Brain pericyte (primary cell): ENCODE results near the gene FARP1.

Source experiments
- DNase-seq: peaks from one replicate; pipeline ENCODE4 v3.0.0-alpha.2; 2012; ENCODE audit warnings: low read depth, low spot score

Gene FARP1

GRCh38 chr13:98133946-98134345 lies 8.9 kb upstream of the FARP1 start:
- no peak for DNase-seq

DNA sequence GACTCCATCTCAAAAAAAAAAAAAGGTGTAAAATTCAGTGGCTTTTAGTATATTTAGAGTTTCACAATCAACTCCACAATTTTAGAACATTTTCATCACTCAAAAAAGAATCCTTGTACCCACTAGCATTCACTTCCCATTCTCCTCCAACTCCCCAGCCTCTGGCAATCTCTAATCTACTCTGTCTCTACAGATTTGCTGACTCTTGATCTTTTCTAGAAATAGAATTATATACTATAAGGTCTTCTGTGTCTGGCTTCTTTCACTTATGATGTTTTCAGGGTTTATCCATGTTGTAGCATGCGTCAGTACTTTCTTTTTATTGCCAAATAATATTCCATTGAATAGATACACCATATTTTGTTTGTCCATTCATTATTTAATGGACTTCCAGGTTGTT lies 8.0 kb upstream of the FARP1 start:
- DNase-seq: no peak

DNA sequence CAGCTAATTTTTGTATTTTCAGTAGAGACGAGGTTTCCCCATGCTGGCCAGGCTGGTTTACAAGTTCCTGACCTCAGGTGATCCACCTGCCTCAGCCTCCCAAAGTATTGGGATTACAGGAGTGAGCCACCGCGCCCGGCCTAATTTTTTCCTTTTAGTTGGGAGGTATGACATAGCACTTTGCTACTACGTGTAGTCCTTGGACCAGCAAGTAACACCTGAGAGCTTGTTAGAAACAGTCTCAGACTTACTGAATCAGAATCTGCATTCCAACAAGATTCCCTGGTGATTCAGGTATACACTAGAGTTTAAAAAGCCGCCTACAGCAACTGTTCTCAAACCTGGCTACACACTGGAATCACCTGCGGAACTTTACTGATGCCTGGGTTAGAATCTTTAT lies 1.8 kb upstream of the FARP1 start:
- no peak for DNase-seq

DNA sequence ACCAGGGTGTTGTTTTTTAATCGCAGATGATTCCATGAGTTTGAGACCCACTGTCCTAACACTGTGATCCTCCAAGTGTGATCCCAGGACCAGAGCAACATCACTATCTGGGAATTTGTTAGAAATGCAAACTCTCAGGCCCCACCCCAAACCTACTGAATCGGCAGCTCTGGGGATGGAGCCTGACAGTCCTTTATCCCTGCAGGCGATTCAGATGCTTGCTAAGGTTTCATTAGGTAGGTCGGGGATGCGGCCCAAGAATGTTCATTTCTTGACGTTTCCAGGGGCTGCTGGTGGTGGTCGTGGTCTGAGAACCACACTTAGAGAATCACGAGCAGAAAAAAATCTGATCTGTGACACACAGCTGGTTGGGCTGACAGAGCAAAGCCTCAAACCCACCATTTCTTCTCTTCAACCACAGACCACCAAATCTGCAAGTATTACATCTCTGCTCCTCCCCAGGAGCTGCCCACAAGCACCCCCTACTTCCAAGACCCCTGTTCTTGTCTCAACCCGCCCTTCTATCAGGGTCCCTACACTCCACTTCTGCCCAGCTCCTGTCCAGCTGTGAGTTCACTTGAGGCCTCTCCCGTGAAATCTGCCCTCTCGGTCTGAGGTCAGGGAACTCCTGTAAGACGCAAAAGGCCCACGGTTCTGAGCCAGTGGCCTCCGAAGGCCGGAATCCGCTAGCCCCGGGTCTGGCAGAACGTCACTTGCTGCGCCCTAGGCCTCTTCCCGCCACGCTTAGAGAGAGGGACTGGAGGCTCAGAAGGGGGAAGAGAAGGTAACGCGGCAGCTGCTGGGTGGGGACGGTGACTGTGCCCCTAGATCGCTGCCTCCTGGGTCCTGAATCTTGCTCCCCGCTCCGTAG lies 1.1 kb upstream of the FARP1 start:
- no peak for DNase-seq

DNA sequence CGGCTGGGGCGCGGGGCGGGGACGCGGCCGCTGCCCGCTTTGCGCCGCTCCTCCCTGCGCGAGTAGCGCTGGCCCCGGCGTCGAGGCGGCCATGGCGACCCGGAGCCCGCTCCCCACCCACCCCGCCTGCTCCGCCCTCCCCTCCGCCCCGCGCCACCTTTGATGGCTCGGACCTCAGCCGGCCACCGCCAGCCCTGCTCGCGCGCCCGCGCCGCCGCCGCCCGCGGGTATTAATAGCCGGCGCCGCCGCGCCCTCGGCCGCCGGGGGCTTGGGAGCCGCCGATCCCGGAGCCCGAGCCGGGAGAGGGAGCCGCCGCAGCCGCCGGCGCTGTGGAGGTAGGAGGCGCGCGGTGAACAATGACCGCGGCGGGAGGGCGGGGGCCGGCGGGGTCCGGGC lies 261 bp downstream of the FARP1 start:
- no peak for DNase-seq

DNA sequence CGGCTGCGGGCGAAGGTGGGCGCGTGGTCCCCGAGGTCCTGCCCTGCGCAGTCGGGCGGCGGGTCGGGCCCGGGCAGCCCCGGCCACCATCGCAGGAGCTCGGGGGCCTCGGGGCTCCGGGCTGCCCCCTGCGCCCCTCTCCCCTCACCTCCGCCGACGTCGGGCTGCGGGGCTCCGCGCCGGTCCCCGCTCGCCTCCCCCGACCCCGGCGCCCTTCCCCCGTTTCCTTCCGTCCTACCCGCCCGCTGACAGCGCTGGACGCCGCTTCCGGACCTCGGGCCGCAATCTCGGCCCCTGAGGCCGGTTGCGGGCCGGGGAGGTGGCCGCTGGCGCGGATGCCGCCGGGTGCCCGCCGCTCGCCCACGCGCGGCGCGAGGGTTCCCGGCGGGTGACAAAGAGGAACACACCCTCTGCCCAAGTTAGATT lies 720 bp downstream of the FARP1 start:
- DNase-seq: no peak

- no peak for DNase-seq
Measured at GRCh38 chr13:98144027-98144741, 1.3 kb downstream of the FARP1 start.

GRCh38 chr13:98144801-98145350 lies 2.0 kb downstream of the FARP1 start:
- DNase-seq: peak; percentile 59

- DNase-seq: no peak
Measured at GRCh38 chr13:98147521-98147920, 4.6 kb downstream of the FARP1 start.

GRCh38 chr13:98150832-98151479 lies 8.1 kb downstream of the FARP1 start:
- DNase-seq: no peak

DNA sequence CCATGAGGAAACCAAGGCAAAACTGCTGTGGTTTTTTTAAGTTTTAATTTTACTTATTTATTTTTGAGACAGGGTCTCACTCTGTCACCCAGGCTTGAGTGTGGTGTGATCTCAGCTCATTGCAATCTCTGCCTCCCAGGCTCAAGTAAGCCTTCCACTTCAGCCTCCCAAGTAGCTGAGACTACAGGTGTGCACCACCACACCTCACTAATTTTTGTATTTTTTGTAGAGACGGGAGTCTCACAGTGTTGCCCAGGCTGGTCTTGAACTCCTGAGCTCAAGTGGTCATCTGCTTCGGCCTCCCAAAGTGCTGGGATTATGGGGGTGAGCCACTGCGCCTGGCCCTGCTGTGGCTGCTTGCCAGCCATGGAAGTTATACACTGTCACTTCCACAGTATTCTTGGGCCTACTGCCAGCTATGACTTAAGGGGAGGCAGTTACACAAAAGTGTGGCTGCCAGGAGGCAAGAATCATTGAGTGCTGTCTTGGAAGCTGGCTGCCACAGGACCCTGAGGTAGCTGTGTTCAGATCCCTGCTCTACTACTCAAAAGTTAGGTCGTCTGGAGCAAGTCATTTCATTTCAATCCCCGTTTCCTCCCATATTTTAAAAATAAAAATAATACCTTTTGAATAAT lies 12.7 kb downstream of the FARP1 start:
- DNase-seq: no peak

- DNase-seq: no peak
Measured at GRCh38 chr13:98156259-98156658, 13.4 kb downstream of the FARP1 start.

GRCh38 chr13:98157188-98157587 lies 14.3 kb downstream of the FARP1 start:
- DNase-seq: no peak

DNA sequence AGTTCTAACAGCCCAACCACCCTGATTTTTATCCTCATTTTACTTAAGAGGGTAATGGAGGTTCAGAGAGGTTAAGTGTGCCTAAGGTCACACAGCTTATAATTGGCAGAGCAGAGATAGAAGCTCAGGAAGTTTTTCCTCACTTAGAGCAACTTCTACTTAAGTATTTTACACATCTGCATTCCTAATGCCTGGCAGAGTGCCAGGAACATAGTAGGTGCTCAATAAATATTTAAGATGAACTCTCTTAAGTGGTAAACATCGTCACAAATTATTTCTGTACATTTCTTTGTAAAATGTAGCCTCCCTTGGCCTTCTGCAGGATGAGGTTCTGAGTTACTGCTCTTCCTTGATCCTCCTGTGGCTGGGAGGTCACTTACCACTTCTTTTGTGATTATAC lies 14.7 kb downstream of the FARP1 start:
- DNase-seq: no peak

GRCh38 chr13:98158172-98158899 lies 15.4 kb downstream of the FARP1 start:
- no peak for DNase-seq

- DNase-seq: no peak
Measured at GRCh38 chr13:98162935-98163334, 20.0 kb downstream of the FARP1 start.

DNA sequence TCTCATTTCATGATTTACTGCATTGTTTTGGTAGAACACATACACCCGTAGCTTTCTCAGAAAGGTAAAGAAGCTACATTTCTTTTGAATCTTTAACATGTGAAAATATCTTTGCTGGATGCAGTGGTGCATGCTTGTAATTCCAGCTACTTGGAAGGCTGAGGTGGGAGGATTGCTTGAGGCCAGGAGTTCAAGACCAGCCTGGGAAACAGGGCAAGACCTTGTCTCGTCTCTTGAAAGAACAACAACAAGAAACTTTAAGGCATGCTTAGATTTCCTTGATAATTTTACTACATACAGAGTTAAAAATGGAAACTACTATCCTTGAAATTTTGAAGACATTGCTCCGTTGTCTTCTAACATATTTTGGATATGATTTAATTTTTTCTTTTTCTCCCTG lies 26.4 kb downstream of the FARP1 start:
- DNase-seq: no peak

GRCh38 chr13:98171900-98172589 lies 29.2 kb downstream of the FARP1 start:
- no peak for DNase-seq

DNA sequence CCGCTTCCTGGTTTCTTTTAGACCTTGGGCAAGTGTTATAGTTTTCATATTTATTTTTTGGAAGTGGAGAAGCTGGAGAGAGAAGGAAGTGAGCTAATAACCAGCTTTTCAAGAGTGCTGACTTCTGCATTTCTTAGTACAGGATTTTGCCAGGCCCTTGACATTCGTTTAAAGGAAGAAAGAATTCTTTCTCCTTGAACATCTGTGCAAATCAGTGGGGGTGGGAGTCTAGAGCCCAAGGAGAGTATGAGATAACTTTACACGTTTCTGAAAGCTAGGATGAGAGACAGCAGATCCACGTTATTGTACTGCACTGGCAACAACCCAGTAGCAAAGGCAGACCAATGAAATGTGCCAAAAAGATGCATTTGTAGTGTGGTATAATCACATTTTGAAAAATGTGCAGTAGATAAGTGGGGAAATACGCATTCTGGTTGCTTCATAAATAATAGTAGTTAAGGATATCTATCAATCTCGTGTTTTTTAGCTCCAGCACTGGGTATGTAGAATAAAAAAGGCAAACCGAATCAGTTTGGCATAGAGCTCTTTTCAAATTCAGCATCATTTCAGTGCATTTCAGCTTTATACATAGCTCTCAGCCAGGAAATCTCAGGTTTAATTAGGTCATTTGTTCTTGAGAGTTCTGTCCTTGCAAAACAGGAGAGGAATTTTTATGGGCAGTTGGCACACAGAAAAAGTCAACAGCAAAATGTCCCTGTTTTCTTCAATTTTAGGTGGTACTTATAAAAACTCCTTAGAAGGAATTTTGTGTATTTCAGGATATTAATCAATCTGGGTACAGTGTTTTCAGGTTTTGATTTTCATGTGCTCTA lies 29.9 kb downstream of the FARP1 start:
- DNase-seq: no peak
